CD8-positive, alpha-beta memory T cell (primary cell): ENCODE measurements around the gene TCF25. TPM values are rescaled to one million over a fixed set of nuclear protein-coding genes. Genes with fewer than 3 reads are reported as not detected.

Source experiments
- CTCF ChIA-PET: fragments of 350-600 bp; sonication (Branson Sonifier 250); formaldehyde crosslinking; loops from one replicate; lab custom pipeline; 2021; ENCODE audit warnings: antibody characterized with exemption; lab: Charles Lee
- POLR2A ChIA-PET: fragments of 350-600 bp; sonication (Branson Sonifier 250); formaldehyde crosslinking; loops from one replicate; lab custom pipeline; 2021; ENCODE audit warnings: antibody characterized with exemption; lab: Charles Lee
- DNase-seq, 5 donors: peaks; one replicate each; pipeline versions ENCODE4 v3.0.0 to v3.0.0-alpha.2; 2020 to 2022; ENCODE audit warnings: mixed read lengths in 1 of 5
- H3K27ac ChIP-seq: one replicate; pipeline ENCODE4 v1.7.0; 2013; ENCODE audit warnings: low read depth, mild to moderate bottlenecking, low read length, moderate library complexity
- H3K27me3 ChIP-seq: 2 replicates; pipeline ENCODE4 v1.7.0; 2013; ENCODE audit warnings: low read length, mild to moderate bottlenecking; ENCODE audit not compliant: insufficient read depth, poor library complexity, severe bottlenecking
- H3K36me3 ChIP-seq: 2 replicates; pipeline ENCODE4 v1.7.0; 2013; ENCODE audit warnings: mild to moderate bottlenecking, low read length, moderate library complexity; ENCODE audit not compliant: insufficient read depth
- H3K4me1 ChIP-seq: 2 replicates; pipeline ENCODE4 v1.7.0; 2013; ENCODE audit warnings: mild to moderate bottlenecking, low read length, moderate library complexity; ENCODE audit not compliant: insufficient read depth
- H3K4me3 ChIP-seq: 2 replicates; pipeline ENCODE4 v1.7.0; 2013; ENCODE audit warnings: mild to moderate bottlenecking, low read length
- H3K9me3 ChIP-seq: 2 replicates; pipeline ENCODE4 v1.7.0; 2013; ENCODE audit warnings: mild to moderate bottlenecking, low read length
- H3K27ac Mint-ChIP-seq, 8 donors: one replicate each; pipeline ENCODE4 v1.8.0; 2020 to 2021; ENCODE audit warnings: mixed read lengths in 8 of 8, mild to moderate bottlenecking in 6 of 8, inconsistent platforms in 3 of 8, moderate library complexity in 3 of 8
- H3K27me3 Mint-ChIP-seq, 2 donors: one replicate each; pipeline ENCODE4 v1.8.0; 2020 to 2021; ENCODE audit warnings: mixed read lengths in 2 of 2, mild to moderate bottlenecking in 1 of 2, moderate library complexity in 1 of 2
- H3K36me3 Mint-ChIP-seq, 3 donors: one replicate each; pipeline ENCODE4 v1.8.0; 2020 to 2021; ENCODE audit warnings: mixed read lengths in 3 of 3, inconsistent platforms in 1 of 3, mild to moderate bottlenecking in 1 of 3
- H3K4me1 Mint-ChIP-seq, 3 donors: one replicate each; pipeline ENCODE4 v1.8.0; 2020 to 2021; ENCODE audit warnings: mixed read lengths in 3 of 3, inconsistent platforms in 1 of 3, mild to moderate bottlenecking in 1 of 3
- H3K4me3 Mint-ChIP-seq, 7 donors: one replicate each; pipeline ENCODE4 v1.8.0; 2020 to 2021; ENCODE audit warnings: mixed read lengths in 7 of 7, mild to moderate bottlenecking in 6 of 7, moderate library complexity in 4 of 7, inconsistent platforms in 2 of 7
- H3K9me3 Mint-ChIP-seq, 5 donors: one replicate each; pipeline ENCODE4 v1.8.0; 2020 to 2022; ENCODE audit warnings: mixed read lengths in 5 of 5, mild to moderate bottlenecking in 3 of 5, moderate library complexity in 2 of 5, inconsistent platforms in 1 of 5
- polyA plus RNA-seq: library from polyadenylated mRNA; unstranded; fragments of 300-500 nt; fragmentation: Illumina TruSeq; gene quantifications from one replicate; pipeline ENCODE4 v1.2.3, GENCODE V29; 2021
- total RNA-seq, 2 experiments: library from RNA; stranded (reverse); gene quantifications; one replicate each; pipeline ENCODE4 v1.2.3, GENCODE V29; 2021

Gene TCF25
- total and polyA plus RNA-seq, 3 experiments from 2014 or later = 121 to 155 (median 154) TPM

- ChIA-PET CTCF (no interaction called here), POLR2A (no interaction called here)
- H3K9me3 Mint-ChIP-seq = no peaks in the 10 kb centered on the region
- no peaks in the 10 kb centered on the region for H3K36me3 Mint-ChIP-seq
- Histone ChIP-seq H3K36me3 (no peaks in the 10 kb centered on the region), H3K4me1 (no peaks in the 10 kb centered on the region), H3K27ac (no peak overlapping the region), H3K4me3 (no peak overlapping the region), H3K27me3 (no peaks in the 10 kb centered on the region), H3K9me3 (no peaks in the 10 kb centered on the region)
- no peak overlapping the region for H3K27ac Mint-ChIP-seq
- H3K4me1 Mint-ChIP-seq = no peaks in the 10 kb centered on the region
- peaks cover 10 to 24% of the 10 kb centered on the region in 2 donors for H3K27me3 Mint-ChIP-seq
- DNase-seq = no peak
- no peak overlapping the region for H3K4me3 Mint-ChIP-seq
Measured at GRCh38 chr16:89938175-89938885, 64.9 kb downstream of the TCF25 start.

GRCh38 chr16:89944773-89945172 is 71.4 kb downstream of the TCF25 start:
- H3K4me1 ChIP-seq = peaks cover 12% of the 10 kb centered on the region
- H3K36me3 ChIP-seq = no peaks in the 10 kb centered on the region
- no peak overlapping the region for H3K27ac ChIP-seq
- no peak overlapping the region for H3K27ac Mint-ChIP-seq
- no peak overlapping the region for H3K4me3 Mint-ChIP-seq
- no peaks in the 10 kb centered on the region for H3K9me3 Mint-ChIP-seq
- peaks cover 0 to 1% (median 0%) of the 10 kb centered on the region in 3 donors for H3K36me3 Mint-ChIP-seq
- no peak overlapping the region for H3K4me3 ChIP-seq
- peaks cover 2 to 12% (median 9%) of the 10 kb centered on the region in 3 donors for H3K4me1 Mint-ChIP-seq
- ChIA-PET CTCF (no interaction called here), POLR2A (no interaction called here)
- no peak for DNase-seq
- H3K9me3 ChIP-seq = no peaks in the 10 kb centered on the region
- H3K27me3 Mint-ChIP-seq = peaks cover 24 to 38% of the 10 kb centered on the region in 2 donors
- H3K27me3 ChIP-seq = peaks cover 4% of the 10 kb centered on the region

GRCh38 chr16:89945654-89946053 is 72.3 kb downstream of the TCF25 start:
- Mint-ChIP-seq H3K27ac (no peak overlapping the region), H3K27me3 (peaks cover 24 to 38% of the 10 kb centered on the region in 2 donors), H3K4me3 (no peak overlapping the region)

GRCh38 chr16:89946515-89946914 is 73.1 kb downstream of the TCF25 start:
- H3K27me3 Mint-ChIP-seq = peaks cover 24 to 37% of the 10 kb centered on the region in 2 donors
- no peak overlapping the region for H3K27ac ChIP-seq
- H3K36me3 Mint-ChIP-seq = peaks cover 0 to 1% (median under 1%) of the 10 kb centered on the region in 3 donors

More at GRCh38 chr16:89945654-89946053, 72.3 kb downstream of the TCF25 start:
- CTCF ChIA-PET = no interaction called here
- Histone ChIP-seq H3K4me1 (peaks cover 14% of the 10 kb centered on the region), H3K4me3 (no peak overlapping the region), H3K36me3 (no peaks in the 10 kb centered on the region), H3K27ac (no peak overlapping the region), H3K9me3 (no peaks in the 10 kb centered on the region), H3K27me3 (peaks cover 4% of the 10 kb centered on the region)
- Mint-ChIP-seq H3K9me3 (no peaks in the 10 kb centered on the region), H3K36me3 (peaks cover 0 to 1% (median 0%) of the 10 kb centered on the region in 3 donors), H3K4me1 (peaks cover 8 to 17% (median 13%) of the 10 kb centered on the region in 3 donors)
- DNase-seq = no peak
- POLR2A ChIA-PET = no interaction called here

GRCh38 chr16:89949121-89949742 is 75.8 kb downstream of the TCF25 start:
- no peak overlapping the region for H3K27ac ChIP-seq
- DNase-seq = no peak
- H3K27me3 ChIP-seq = peaks cover 4% of the 10 kb centered on the region
- H3K9me3 ChIP-seq = no peaks in the 10 kb centered on the region
- POLR2A ChIA-PET = interaction anchor here (0.6 kb wide), 1 partner anchor 73 kb away, joined by 6 read pairs; no protein-coding TSS in a partner anchor
- H3K27ac Mint-ChIP-seq = peak overlapping the region in 2 of 8 donors; percentile 70
- H3K9me3 Mint-ChIP-seq = no peaks in the 10 kb centered on the region
- peaks cover 14% of the 10 kb centered on the region for H3K4me1 ChIP-seq
- peaks cover 8 to 17% (median 13%) of the 10 kb centered on the region in 3 donors for H3K4me1 Mint-ChIP-seq
- H3K36me3 ChIP-seq = no peaks in the 10 kb centered on the region
- H3K27me3 Mint-ChIP-seq = peaks cover 18 to 22% of the 10 kb centered on the region in 2 donors
- H3K36me3 Mint-ChIP-seq = peaks cover 0 to 2% (median 1%) of the 10 kb centered on the region in 3 donors
- peak overlapping the region; percentile 75 to 93 (median 83) for H3K4me3 Mint-ChIP-seq
- peak overlapping the region; percentile 41 for H3K4me3 ChIP-seq
- CTCF ChIA-PET = interaction anchor here (0.8 to 1.9 kb wide), 2 partner anchors 39 to 42 kb away, joined by 4 to 6 read pairs; no protein-coding TSS in a partner anchor

More at GRCh38 chr16:89946515-89946914, 73.1 kb downstream of the TCF25 start:
- Histone ChIP-seq H3K36me3 (no peaks in the 10 kb centered on the region), H3K4me3 (no peak overlapping the region), H3K27me3 (peaks cover 4% of the 10 kb centered on the region), H3K9me3 (no peaks in the 10 kb centered on the region), H3K4me1 (peaks cover 14% of the 10 kb centered on the region)
- CTCF ChIA-PET = no interaction called here
- DNase-seq = no peak
- no peak overlapping the region for H3K27ac Mint-ChIP-seq
- peak overlapping the region in 4 of 7 donors; percentile 8 to 66 (median 47) for H3K4me3 Mint-ChIP-seq
- POLR2A ChIA-PET = no interaction called here
- peaks cover 8 to 17% (median 13%) of the 10 kb centered on the region in 3 donors for H3K4me1 Mint-ChIP-seq
- no peaks in the 10 kb centered on the region for H3K9me3 Mint-ChIP-seq

- no peaks in the 10 kb centered on the region for H3K36me3 ChIP-seq
- peaks cover 16 to 22% of the 10 kb centered on the region in 2 donors for H3K27me3 Mint-ChIP-seq
- H3K4me3 Mint-ChIP-seq = peak overlapping the region; percentile 75 to 93 (median 83)
- no peaks in the 10 kb centered on the region for H3K9me3 ChIP-seq
- H3K4me3 ChIP-seq = no peak overlapping the region
- H3K27me3 ChIP-seq = peaks cover 2% of the 10 kb centered on the region
- H3K36me3 Mint-ChIP-seq = peaks cover 0 to 4% (median 2%) of the 10 kb centered on the region in 3 donors
- no peaks in the 10 kb centered on the region for H3K9me3 Mint-ChIP-seq
- H3K27ac Mint-ChIP-seq = peak overlapping the region in 3 of 8 donors; percentile 12 to 93 (median 70)
- no peak overlapping the region for H3K27ac ChIP-seq
- H3K4me1 Mint-ChIP-seq = peaks cover 8 to 17% (median 13%) of the 10 kb centered on the region in 3 donors
- peaks cover 14% of the 10 kb centered on the region for H3K4me1 ChIP-seq
- DNase-seq = no peak
- ChIA-PET POLR2A (interaction anchor here (0.6 to 0.7 kb wide), 2 partner anchors 72 to 171 kb away, joined by 3 to 6 read pairs; no protein-coding TSS in a partner anchor), CTCF (interaction anchor here (0.8 to 1.9 kb wide), 2 partner anchors 40 to 42 kb away, joined by 4 to 6 read pairs; no protein-coding TSS in a partner anchor)
Measured at GRCh38 chr16:89949756-89950155, 76.4 kb downstream of the TCF25 start.

GRCh38 chr16:89951509-89951908 is 78.1 kb downstream of the TCF25 start:
- peaks cover 0 to 9% (median 2%) of the 10 kb centered on the region in 3 donors for H3K36me3 Mint-ChIP-seq
- Histone ChIP-seq H3K9me3 (no peaks in the 10 kb centered on the region), H3K27me3 (no peaks in the 10 kb centered on the region), H3K36me3 (no peaks in the 10 kb centered on the region), H3K4me3 (no peak overlapping the region), H3K4me1 (peaks cover 14% of the 10 kb centered on the region), H3K27ac (no peak overlapping the region)
- H3K27me3 Mint-ChIP-seq = peaks cover 6 to 8% of the 10 kb centered on the region in 2 donors
- peaks cover 8 to 17% (median 13%) of the 10 kb centered on the region in 3 donors for H3K4me1 Mint-ChIP-seq
- no peak overlapping the region for H3K27ac Mint-ChIP-seq
- no peak for DNase-seq
- CTCF ChIA-PET = no interaction called here
- H3K9me3 Mint-ChIP-seq = no peaks in the 10 kb centered on the region
- peak overlapping the region in 6 of 7 donors; percentile 29 to 74 (median 58) for H3K4me3 Mint-ChIP-seq
- POLR2A ChIA-PET = no interaction called here
